EH (cell line): ENCODE results near the gene ITGA7.

ENCODE experiments used
- DNase-seq: peaks from one replicate; pipeline ENCODE4 v3.0.0-alpha.2; 2015; ENCODE audit warnings: low read depth

ITGA7 gene

GRCh38 chr12:55736076-55736475 is 28.4 kb upstream of the ITGA7 start:
- no peak for DNase-seq

GRCh38 chr12:55734595-55734994 is 26.9 kb upstream of the ITGA7 start:
- no peak for DNase-seq

GRCh38 chr12:55733858-55734257 is 26.2 kb upstream of the ITGA7 start:
- no peak for DNase-seq

- no peak for DNase-seq
Observed at GRCh38 chr12:55733021-55733555, 25.4 kb upstream of the ITGA7 start.

GRCh38 chr12:55732288-55732687 is 24.6 kb upstream of the ITGA7 start:
- DNase-seq = no peak

GRCh38 chr12:55729819-55730818 is 22.4 kb upstream of the ITGA7 start:
- DNase-seq = peak; percentile 78

- peak; percentile 96 for DNase-seq
Observed at GRCh38 chr12:55728939-55729818, 21.5 kb upstream of the ITGA7 start, which contains the start of gene CD63. CD63 (minus strand) TSS chr12:55729009; CDS start chr12:55728341, 668 bp downstream.

- peak; percentile 76 for DNase-seq
Observed at GRCh38 chr12:55728186-55728938, 20.7 kb upstream of the ITGA7 start.

GRCh38 chr12:55727643-55728185 is 20.0 kb upstream of the ITGA7 start:
- peak; percentile 63 for DNase-seq

GRCh38 chr12:55726971-55727370 is 19.3 kb upstream of the ITGA7 start:
- DNase-seq = no peak

- DNase-seq = no peak
Observed at GRCh38 chr12:55725556-55725955, 17.9 kb upstream of the ITGA7 start.

- no peak for DNase-seq
Observed at GRCh38 chr12:55724940-55725309, 17.2 kb upstream of the ITGA7 start.

GRCh38 chr12:55724226-55724939 is 16.7 kb upstream of the ITGA7 start:
- DNase-seq = peak; percentile 70

GRCh38 chr12:55723516-55724225 is 16.0 kb upstream of the ITGA7 start:
- DNase-seq = no peak

- no peak for DNase-seq
Observed at GRCh38 chr12:55722948-55723347, 15.2 kb upstream of the ITGA7 start.

GRCh38 chr12:55721601-55722213 is 14.0 kb upstream of the ITGA7 start:
- DNase-seq = no peak

- peak; percentile 97 for DNase-seq
Observed at GRCh38 chr12:55720894-55721444, 13.3 kb upstream of the ITGA7 start.

GRCh38 chr12:55720071-55720564 is 12.4 kb upstream of the ITGA7 start, which contains the start of gene RDH5:
RDH5 (plus strand) TSS chr12:55720393; CDS start chr12:55721185, 792 bp downstream.
- peak; percentile 89 for DNase-seq

GRCh38 chr12:55719371-55719770 is 11.7 kb upstream of the ITGA7 start:
- DNase-seq = no peak
